Colonic mucosa (tissue), 4 donors: ENCODE data around the gene RALGPS1. TPM values are rescaled to one million over a fixed set of nuclear protein-coding genes. Genes with fewer than 3 reads are reported as not detected.

Experiments
- DNase-seq: peaks from one replicate; pipeline ENCODE4 v3.0.0-alpha.2; 2020
- H3K27ac ChIP-seq: fragments of 200-600 bp; one replicate; pipeline ENCODE4 v1.8.0; 2021
- H3K27me3 ChIP-seq: fragments of 200-600 bp; one replicate; pipeline ENCODE4 v1.8.0; 2021
- H3K36me3 ChIP-seq: fragments of 200-600 bp; one replicate; pipeline ENCODE4 v1.8.0; 2021
- H3K4me1 ChIP-seq: fragments of 200-600 bp; one replicate; pipeline ENCODE4 v1.8.0; 2021; ENCODE audit warnings: mild to moderate bottlenecking
- H3K4me3 ChIP-seq: fragments of 200-600 bp; one replicate; pipeline ENCODE4 v1.8.0; 2021
- H3K9ac ChIP-seq, 2 donors: one replicate each; pipeline ENCODE4 v1.7.0; 2013; ENCODE audit warnings: control low read depth in 2 of 2, low read depth in 2 of 2, low read length in 2 of 2
- H3K9me3 ChIP-seq: fragments of 200-600 bp; one replicate; pipeline ENCODE4 v1.8.0; 2021
- intact Hi-C: fragments of 100-400 bp; cut with DNase I; formaldehyde crosslinking; loops from one replicate; pipeline ENCODE4 v1.14.1; 2022
- total RNA-seq, 2 donors: library from RNA; stranded (reverse); fragmentation: NEBNext Ultra II Directional in 1 of 2; extraction: Animal tissue kit (Norgen Biotek cat#: 25700) in 1 of 2; gene quantifications; one replicate each; pipeline ENCODE4 v1.2.1, GENCODE V29; 2021
- TF ChIP-seq, protein P1 (sequence below): fragments of 200-600 bp; IDR thresholded peaks from one replicate; pipeline ENCODE4 v1.8.0; 2022; ENCODE audit warnings: antibody characterized with exemption, mild to moderate bottlenecking
- donor health status: healthy.
- donor health status: DM: no; HTN: no; CAD: no.
- donor health status: DM: no; HTN: no; CAD: no.

The RALGPS1 gene
- total RNA-seq, 2 donors from 2014 or later = 22.6 to 27.2 TPM

DNA sequence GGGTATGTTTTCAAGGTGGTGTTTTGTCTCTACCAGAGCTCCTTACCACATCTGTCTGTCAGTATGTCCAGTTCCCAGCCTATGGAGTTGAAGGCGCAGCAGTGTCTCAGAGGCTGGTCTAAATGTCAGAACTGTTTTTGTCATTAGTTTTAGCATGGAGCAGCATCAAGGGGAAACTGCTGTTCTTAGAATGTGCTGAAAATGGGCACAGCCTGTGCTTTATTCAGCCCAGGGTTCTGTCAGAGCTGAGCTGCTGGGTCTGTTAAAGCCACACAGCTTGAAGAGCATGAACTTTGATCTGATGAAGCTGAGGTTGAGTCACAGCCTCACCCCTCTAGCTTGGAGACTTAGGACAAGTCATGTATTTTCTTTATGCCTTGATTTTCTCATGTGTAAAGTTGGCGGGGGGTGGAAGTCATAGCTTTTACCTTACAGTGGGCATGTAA lies 71.9 kb downstream of the RALGPS1 start:
- no peak overlapping the region for H3K4me3 ChIP-seq
- H3K27me3 ChIP-seq = no peaks in the 10 kb centered on the region
- DNase-seq = peak; percentile 46
- no peak overlapping the region for H3K9ac ChIP-seq
- intact Hi-C loops = no loop called here
- no peaks in the 10 kb centered on the region for H3K4me1 ChIP-seq
- H3K9me3 ChIP-seq = no peaks in the 10 kb centered on the region
- TF ChIP-seq, protein P1, sequence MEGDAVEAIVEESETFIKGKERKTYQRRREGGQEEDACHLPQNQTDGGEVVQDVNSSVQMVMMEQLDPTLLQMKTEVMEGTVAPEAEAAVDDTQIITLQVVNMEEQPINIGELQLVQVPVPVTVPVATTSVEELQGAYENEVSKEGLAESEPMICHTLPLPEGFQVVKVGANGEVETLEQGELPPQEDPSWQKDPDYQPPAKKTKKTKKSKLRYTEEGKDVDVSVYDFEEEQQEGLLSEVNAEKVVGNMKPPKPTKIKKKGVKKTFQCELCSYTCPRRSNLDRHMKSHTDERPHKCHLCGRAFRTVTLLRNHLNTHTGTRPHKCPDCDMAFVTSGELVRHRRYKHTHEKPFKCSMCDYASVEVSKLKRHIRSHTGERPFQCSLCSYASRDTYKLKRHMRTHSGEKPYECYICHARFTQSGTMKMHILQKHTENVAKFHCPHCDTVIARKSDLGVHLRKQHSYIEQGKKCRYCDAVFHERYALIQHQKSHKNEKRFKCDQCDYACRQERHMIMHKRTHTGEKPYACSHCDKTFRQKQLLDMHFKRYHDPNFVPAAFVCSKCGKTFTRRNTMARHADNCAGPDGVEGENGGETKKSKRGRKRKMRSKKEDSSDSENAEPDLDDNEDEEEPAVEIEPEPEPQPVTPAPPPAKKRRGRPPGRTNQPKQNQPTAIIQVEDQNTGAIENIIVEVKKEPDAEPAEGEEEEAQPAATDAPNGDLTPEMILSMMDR = no peak
- peak overlapping the region; percentile 62 for H3K27ac ChIP-seq
- H3K36me3 ChIP-seq = no peaks in the 10 kb centered on the region

DNA sequence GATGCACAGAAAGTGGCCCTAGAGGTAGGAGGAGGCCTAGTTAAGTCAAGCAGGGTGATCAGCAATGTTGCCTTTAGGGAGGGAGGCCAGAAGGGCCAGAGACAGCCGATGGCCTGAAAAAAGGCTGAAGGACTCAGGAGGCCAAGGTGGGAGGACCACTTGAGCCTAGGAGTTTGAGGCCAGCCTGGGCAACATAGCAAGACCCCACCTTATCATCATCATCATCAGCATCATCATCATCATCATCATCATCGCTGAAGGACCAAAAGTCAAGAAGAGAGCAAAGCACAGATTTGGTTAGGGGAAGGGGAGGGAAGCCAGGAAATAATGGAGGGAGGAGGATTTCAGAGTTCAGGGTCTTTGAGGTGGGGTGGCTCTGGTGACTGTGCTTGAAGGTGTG lies 74.3 kb downstream of the RALGPS1 start:
- no peaks in the 10 kb centered on the region for H3K9me3 ChIP-seq
- H3K27ac ChIP-seq = no peak overlapping the region
- H3K36me3 ChIP-seq = no peaks in the 10 kb centered on the region
- TF ChIP-seq, protein P1 = no peak
- H3K27me3 ChIP-seq = no peaks in the 10 kb centered on the region
- intact Hi-C loops = no loop called here
- H3K9ac ChIP-seq = no peak overlapping the region
- no peaks in the 10 kb centered on the region for H3K4me1 ChIP-seq
- DNase-seq = no peak
- H3K4me3 ChIP-seq = no peak overlapping the region

DNA sequence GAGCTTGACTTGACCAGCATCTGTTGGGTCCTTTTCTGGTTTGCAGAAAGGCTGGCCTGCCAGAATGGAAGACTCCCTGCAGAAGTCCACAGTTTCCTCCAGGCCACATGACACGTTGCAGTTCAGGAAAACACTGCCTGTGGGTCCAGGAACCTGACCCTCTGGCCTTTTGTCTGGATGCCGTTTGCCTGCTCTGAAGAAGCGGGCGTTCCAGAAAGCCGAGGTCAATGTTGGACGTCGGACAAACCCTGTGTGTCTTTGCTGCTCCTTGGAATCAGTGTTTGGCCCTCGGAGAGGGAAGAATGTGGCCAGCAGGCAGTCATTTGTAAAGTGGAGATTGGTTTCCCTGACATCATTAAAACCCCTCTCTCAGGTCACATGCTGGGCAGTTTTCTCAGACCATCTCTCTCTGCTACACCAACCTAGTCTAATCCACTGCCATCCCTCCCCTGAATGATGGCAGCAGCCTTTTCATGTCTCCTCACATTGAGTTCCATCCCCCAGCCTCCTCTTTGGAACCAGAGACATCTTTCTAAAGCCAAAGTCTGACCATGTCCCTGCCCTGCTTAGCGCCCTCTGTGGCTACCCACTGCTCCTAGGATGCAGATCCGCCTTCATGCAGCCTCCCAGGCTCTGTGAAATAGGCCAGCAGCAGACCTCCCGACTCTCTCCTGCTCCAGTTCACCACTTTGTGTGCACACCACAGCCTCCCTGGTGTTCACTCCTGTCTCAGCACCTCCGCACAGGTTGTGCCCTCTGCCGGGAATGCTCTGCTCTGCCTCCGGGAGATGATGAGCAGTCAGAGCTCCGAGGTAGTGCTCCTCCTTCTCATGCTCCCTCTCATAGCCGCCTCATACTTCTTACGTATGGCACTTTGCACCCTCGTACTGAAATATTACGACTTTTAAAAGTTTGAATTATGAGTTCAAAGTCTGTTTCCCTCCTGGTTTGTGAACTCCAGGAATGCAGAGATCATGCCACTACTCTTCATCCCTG lies 75.6 kb downstream of the RALGPS1 start:
- TF ChIP-seq, protein P1 = no peak
- Histone ChIP-seq H3K9me3 (no peaks in the 10 kb centered on the region), H3K9ac (no peak overlapping the region), H3K27ac (no peak overlapping the region), H3K4me1 (no peaks in the 10 kb centered on the region), H3K4me3 (no peak overlapping the region), H3K27me3 (no peaks in the 10 kb centered on the region), H3K36me3 (no peaks in the 10 kb centered on the region)
- intact Hi-C loops = no loop called here
- no peak for DNase-seq

DNA sequence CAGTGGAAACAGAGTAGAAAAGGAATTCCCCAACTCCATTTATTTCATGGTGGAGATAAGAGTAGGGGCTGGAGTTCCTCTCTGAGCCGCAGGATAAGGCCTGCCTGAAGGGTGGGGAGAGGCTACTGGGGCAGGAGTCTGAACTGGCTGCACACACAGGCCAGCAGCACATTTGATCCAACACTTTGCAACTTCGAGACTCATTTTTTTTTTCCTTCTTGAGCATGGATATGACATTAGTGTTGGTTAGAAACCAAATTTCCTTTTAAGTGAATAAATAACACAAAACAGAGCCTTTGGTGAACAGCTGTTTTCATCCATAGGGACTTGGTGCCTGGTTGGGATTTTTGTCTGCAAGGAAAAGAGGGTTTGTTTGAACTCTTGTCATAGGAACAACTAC lies 76.6 kb downstream of the RALGPS1 start:
- Histone ChIP-seq H3K27ac (no peak overlapping the region), H3K4me3 (no peak overlapping the region), H3K4me1 (no peaks in the 10 kb centered on the region), H3K36me3 (no peaks in the 10 kb centered on the region), H3K9ac (no peak overlapping the region), H3K27me3 (no peaks in the 10 kb centered on the region), H3K9me3 (no peaks in the 10 kb centered on the region)
- TF ChIP-seq, protein P1 = no peak
- intact Hi-C loops = no loop called here
- DNase-seq = no peak

DNA sequence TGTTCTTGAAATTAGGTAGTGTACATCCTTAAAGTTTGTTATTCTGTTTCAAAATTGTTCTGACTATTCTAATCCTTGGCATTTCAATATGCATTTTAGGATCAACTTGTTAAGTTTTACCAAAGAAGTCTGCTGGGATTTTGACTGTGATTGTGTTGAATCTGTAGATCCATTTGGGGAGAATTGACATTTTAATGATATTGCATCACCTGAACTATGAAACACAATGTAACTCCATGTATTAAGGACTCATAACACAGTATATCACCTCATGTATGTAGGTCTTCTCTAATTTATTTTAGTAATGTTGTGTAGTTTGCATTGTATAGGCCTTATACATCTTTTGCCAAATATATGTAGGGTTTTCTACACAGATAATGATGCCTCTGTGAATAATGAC lies 77.8 kb downstream of the RALGPS1 start:
- Histone ChIP-seq H3K9me3 (no peaks in the 10 kb centered on the region), H3K4me3 (no peak overlapping the region), H3K4me1 (no peaks in the 10 kb centered on the region), H3K27ac (no peak overlapping the region), H3K27me3 (no peaks in the 10 kb centered on the region), H3K9ac (no peak overlapping the region), H3K36me3 (no peaks in the 10 kb centered on the region)
- no peak for DNase-seq
- intact Hi-C loops = no loop called here
- TF ChIP-seq, protein P1 = no peak
